Heart left ventricle (tissue), 13 donors: Measurements from ENCODE around the gene LANCL2.

Source experiments
- CTCF ChIP-seq, 12 donors: fragments of 200-600 bp; sonication (generic) in 4 of 12; IDR thresholded peaks; one replicate each; pipeline versions ENCODE4 v1.5.0 to v1.8.0; 2018 to 2022; ENCODE audit warnings: antibody characterized with exemption in 12 of 12, mild to moderate bottlenecking in 5 of 12
- POLR2A ChIP-seq, 2 donors: fragments of 450-650 bp; IDR thresholded peaks; one replicate each; pipeline ENCODE4 v1.6.1; 2017; ENCODE audit warnings: antibody characterized with exemption in 2 of 2, mild to moderate bottlenecking in 2 of 2, moderate library complexity in 2 of 2
- donor health status: ischemic (EF 13 %, LVEDD 7.1; RV severe dilation, severe dysfunction).
- donor health status: DM: no; HTN: yes; CAD: no.
- donor health status: DM: no; HTN: no; CAD: no.
- donor health status: ischemic (EF 25% LVEDD 6.9; RV normal size, moderate dysfunction).
- donor health status: ischemic (EF 25% LVEDD 5.7; RV mildly dilated, moderate dysfunction).
- donor health status: ischemic (EF 35%, LVEDD 5.7; RV mildly dilated, moderate dysfunction).
- donor health status: nonischemic (EF 11% LVEDD 7.7; RV severe dilation, severe dysfunction).
- donor health status: DM: yes; HTN: yes; CAD: no.
- donor health status: PGD.
- donor health status: ischemic (EF 29% LVEDD 5.4; RV normal size, mild dysfunction).
- donor health status: nonischemic (EF 23%, LVEDD 6.1; RV moderate dilation, normal function).

DNA sequence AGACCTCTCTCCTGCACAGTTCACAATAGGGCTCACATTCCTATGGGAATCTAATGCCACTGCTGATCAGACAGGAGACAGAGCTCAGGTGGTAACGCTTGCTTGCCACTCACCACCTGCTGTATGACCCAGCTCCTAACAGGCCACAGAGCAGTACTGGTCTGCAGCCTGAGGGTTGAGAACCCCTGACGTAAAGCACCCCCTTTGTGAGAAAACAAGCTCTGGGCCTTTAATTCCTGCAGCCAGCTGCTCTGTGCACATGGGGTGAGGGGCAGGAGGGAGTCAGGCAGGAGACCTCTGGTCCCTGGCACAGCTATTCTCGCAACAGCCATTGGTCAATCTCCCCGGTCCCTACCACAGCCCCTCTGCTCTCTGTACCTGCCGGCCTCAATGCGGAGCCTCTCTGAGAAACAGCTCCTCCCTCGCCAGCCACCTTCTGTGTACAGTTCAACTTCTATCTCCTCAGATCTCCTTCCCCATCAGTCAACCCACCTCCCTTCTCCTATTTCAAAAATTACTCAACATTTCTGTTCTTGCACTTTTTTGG lies 102.0 kb downstream of the LANCL2 start:
- TF ChIP-seq CTCF (IDR thresholded peaks at IDR 0.05) = no peak
- TF ChIP-seq POLR2A (IDR thresholded peaks at IDR 0.05) = no peak
